Measurements from ENCODE around the gene RAP1GAP. TPM values are rescaled to one million over a fixed set of nuclear protein-coding genes. Genes with fewer than 3 reads are reported as not detected.

RAP1GAP gene
- total RNA-seq, 1 donor from 2014 or later = 18.8 TPM

GRCh38 chr1:21663951-21664805 lies 5.0 kb downstream of the RAP1GAP start:
- no peak for FAIRE-seq
- DNase-seq (ENCODE audit: low spot score in 2 of 2) = no peak

DNA sequence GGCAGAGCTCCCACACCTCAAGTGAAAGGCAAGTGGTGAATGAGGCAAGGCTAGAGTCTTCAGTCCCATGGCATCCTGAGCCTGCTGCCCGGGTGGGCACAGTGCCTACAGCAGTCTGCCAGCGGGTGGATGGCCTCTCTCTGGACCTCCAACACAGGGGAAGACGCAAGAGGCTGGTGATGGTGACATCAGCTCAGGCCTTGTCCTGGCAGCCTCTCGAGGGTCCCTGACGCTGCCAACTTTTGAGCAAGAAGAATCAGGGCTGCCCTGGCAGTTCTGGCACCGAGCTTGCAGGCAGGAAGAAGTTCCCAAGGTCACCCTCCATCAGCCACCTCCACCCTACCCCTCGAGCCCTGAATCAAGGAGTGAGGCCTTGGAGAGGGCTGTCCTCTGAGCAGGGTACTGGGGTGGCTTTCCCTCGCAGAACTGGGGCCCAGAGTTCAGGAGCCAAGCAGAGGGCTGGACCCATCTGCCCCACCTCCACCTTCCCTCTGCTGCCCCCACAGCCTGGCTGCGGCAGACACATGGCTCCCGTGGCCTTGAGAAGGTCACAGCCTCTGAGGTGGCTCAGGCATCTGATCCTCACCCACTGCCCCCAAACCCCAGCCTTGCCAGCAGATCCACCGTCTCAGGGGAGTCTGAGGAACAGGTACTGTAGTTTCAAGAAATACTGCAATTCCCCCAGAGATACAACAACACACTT lies 5.8 kb downstream of the RAP1GAP start:
- FAIRE-seq = no peak
- DNase-seq (ENCODE audit: low spot score in 2 of 2) = no peak

DNA sequence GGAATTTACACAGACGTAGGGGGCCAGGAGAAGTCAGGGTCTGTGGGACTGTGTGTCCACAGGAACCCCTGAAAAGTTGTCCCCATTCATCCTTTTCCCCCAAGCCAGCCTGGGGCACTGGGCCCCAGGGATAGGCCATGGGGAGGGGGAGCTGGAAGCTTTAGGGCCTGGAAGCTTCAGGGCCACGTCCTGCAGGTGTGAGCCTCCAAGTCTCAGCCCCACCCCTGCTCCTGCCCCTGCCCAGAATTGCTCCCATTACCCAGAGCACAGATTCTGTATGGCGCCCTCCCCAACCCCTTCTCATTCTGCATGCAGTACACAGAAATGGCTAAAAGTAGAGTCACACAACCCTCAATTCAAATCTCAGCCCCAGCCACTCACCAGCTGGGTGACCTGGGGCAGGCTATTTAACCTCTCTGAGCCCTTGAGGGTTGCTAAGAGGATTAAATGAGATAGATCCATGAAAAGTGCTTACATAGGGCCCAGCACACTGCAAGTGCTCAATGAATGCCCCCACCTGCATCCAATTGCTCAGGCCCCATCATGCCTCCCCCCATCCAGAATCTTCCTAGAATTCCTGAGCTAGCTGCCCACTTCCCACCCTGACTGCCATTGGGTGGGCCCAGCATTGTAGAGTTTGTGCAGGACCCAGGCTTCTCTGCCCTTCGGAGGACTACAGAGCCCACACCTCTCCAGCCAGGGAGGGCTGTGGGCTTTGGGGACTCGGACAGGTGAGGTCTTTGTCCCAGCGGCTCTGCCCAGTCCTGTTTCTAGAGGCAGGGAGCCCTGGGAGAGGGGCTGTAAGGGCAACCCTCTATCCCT lies 6.5 kb downstream of the RAP1GAP start:
- DNase-seq (ENCODE audit: low spot score in 2 of 2) (no peak), FAIRE-seq (no peak)

DNA sequence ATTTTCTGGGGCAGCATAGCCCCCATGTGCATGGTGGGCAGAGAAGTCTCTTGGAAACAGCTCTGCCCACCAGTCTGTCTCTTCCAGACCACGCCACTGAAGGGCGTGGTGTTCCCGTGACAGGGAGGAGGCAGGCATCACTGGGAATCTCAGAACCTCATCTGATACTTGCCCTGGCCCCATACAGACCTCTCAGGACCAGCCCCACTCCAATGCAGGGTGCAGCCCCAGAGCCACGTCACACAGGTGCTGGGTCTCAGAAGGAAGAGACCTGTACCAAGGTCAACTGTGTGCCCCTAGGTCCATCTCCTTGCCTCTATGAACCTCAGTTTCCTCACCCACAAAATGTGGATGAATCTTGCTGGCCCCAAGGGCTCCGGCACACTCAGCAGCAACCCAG lies 7.3 kb downstream of the RAP1GAP start:
- FAIRE-seq (no peak), DNase-seq (ENCODE audit: low spot score in 2 of 2) (no peak)

GRCh38 chr1:21659924-21660326 lies 9.2 kb downstream of the RAP1GAP start:
- FAIRE-seq (no peak), DNase-seq (ENCODE audit: low spot score in 2 of 2) (no peak)

- peak; percentile 93 to 95 for DNase-seq (ENCODE audit: low spot score in 2 of 2)
- FAIRE-seq = no peak
Observed at GRCh38 chr1:21659099-21659923, 9.8 kb downstream of the RAP1GAP start.

- no peak for FAIRE-seq
- DNase-seq (ENCODE audit: low spot score in 2 of 2) = no peak
Observed at GRCh38 chr1:21657456-21658190, 11.5 kb downstream of the RAP1GAP start.

- DNase-seq (ENCODE audit: low spot score in 2 of 2) = peak in 1 of 2 donors; percentile 47
- no peak for FAIRE-seq
Observed at GRCh38 chr1:21655748-21656147, 13.4 kb downstream of the RAP1GAP start.

- FAIRE-seq = no peak
- no peak for DNase-seq (ENCODE audit: low spot score in 2 of 2)
Observed at GRCh38 chr1:21655259-21655658, 13.9 kb downstream of the RAP1GAP start.

DNA sequence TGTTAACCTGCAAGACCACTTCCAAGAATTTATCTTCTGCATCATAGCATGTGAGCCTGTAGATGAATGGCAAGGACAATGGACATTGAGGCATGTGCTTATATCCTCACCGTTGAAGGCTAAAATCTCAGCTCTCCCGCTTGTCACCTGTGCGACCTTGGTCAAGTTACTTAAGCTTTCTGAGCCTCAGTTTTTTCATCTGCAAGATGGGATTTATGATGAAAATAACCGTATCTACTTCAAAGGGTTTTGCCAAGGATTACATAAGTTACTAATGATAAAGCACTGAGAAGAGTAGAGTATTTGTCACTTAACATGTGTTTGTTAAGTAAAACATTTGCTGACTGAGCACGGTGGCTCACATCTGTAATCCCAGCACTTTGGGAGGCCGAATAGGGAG lies 14.9 kb downstream of the RAP1GAP start:
- FAIRE-seq = no peak

DNA sequence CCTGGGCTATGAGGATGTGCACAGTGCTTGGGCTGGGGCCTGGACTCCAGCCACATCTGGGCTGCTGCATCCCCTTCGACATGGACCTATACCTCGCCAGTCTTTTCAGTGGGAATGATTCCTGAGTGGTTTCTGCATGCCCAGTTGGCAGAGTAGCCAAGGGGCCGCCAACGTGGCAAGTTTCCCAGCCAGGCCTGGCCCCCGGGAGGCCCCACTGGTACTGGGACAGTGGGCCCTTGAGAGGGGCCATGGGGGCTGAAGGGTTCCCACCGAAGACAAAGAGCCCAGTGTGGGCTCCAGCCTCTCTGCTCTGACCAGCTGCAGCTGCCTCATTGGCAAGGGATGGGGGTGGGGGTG lies 15.4 kb downstream of the RAP1GAP start:
- FAIRE-seq = no peak
- peak; percentile 51 to 86 for DNase-seq (ENCODE audit: low spot score in 2 of 2)

More for the DNA sequence above, 14.9 kb downstream of the RAP1GAP start:
- DNase-seq (ENCODE audit: low spot score in 2 of 2) = no peak

DNA sequence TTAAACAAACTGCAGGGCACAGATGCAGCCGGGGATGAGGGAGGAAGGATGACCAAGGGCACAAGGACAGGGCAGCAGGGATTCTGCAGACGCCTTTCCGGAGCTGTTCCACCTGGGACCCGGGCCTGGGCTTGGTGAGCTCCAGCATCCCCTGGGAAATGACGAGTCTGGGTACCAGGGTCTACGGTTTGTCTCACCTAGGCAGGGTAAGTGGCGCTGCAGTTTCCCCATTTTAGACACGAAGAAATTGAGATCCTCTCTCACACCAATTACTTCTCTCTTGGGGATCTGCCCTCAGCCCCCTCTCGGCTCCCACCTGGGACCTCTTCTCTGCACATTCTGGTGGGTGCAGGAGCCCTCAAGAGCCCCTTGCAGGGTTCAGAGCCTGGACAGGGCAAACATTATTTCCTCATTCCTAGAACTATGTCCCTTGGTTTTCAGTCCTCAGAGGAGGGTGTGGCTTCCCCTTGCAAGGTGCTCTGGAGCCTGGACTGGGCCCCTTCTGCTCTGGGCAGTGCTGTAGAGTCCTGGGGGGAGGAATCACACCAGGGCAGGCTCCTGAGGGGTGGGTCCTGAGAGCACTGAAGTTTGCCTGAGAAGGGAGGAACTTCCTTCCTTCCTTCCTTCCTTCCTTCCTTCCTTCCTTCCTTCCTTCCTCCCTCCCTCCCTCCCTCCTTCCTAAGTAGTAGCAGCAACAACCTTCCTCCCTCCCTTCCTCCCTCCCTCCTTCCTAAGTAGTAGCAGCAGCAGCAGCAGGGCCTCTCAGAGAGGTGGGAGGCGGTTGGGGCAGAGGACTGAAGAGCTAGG lies 16.0 kb downstream of the RAP1GAP start:
- FAIRE-seq = no peak
- no peak for DNase-seq (ENCODE audit: low spot score in 2 of 2)

GRCh38 chr1:21652101-21652936 lies 16.8 kb downstream of the RAP1GAP start:
- FAIRE-seq = no peak
- no peak for DNase-seq (ENCODE audit: low spot score in 2 of 2)

- FAIRE-seq = no peak
- peak; percentile 77 to 86 for DNase-seq (ENCODE audit: low spot score in 2 of 2)
Observed at GRCh38 chr1:21651214-21652042, 17.7 kb downstream of the RAP1GAP start.

- no peak for FAIRE-seq
- no peak for DNase-seq (ENCODE audit: low spot score in 2 of 2)
Observed at GRCh38 chr1:21650400-21650799, 18.8 kb downstream of the RAP1GAP start.

- FAIRE-seq (no peak), DNase-seq (ENCODE audit: low spot score in 2 of 2) (no peak)
Observed at GRCh38 chr1:21649315-21649714, 19.8 kb downstream of the RAP1GAP start.

GRCh38 chr1:21648791-21649190 lies 20.4 kb downstream of the RAP1GAP start:
- DNase-seq (ENCODE audit: low spot score in 2 of 2) (no peak), FAIRE-seq (no peak)
